HepG2 (cell line): ENCODE data around the gene NEIL1. TPM values are rescaled to one million over a fixed set of nuclear protein-coding genes. Genes with fewer than 3 reads are reported as not detected.

Source experiments
- AGO1 ChIP-seq: fragments of 200-400 bp; formaldehyde crosslinking; IDR thresholded peaks from 2 replicates; pipeline ENCODE4 v1.6.1; 2017; ENCODE audit warnings: mild to moderate bottlenecking, low read depth, low read length, moderate library complexity; ENCODE audit not compliant: poor library complexity, severe bottlenecking
- E2F2 ChIP-seq: sonication (generic); formaldehyde crosslinking; IDR thresholded peaks from 2 replicates; pipeline ENCODE4 v1.4.0; 2020; ENCODE audit warnings: missing genetic modification reagents, borderline replicate concordance
- ELF4 ChIP-seq: sonication (generic); formaldehyde crosslinking; IDR thresholded peaks from 2 replicates; pipeline ENCODE4 v1.5.0; 2020; ENCODE audit warnings: missing genetic modification reagents, mild to moderate bottlenecking, moderate library complexity, borderline replicate concordance
- ISL2 ChIP-seq: sonication (generic); formaldehyde crosslinking; IDR thresholded peaks from 2 replicates; pipeline ENCODE4 v1.5.0; 2020; ENCODE audit warnings: missing genetic modification reagents
- JDP2 ChIP-seq: sonication (generic); formaldehyde crosslinking; IDR thresholded peaks from 2 replicates; pipeline ENCODE4 v1.8.1; 2022; ENCODE audit warnings: missing genetic modification reagents, borderline replicate concordance
- SOX5 ChIP-seq: IDR thresholded peaks from 2 replicates; pipeline ENCODE4 v1.6.1; 2016; ENCODE audit warnings: borderline replicate concordance
- ZFP36L2 ChIP-seq: sonication (generic); formaldehyde crosslinking; IDR thresholded peaks from 2 replicates; pipeline ENCODE4 v1.4.0; 2020; ENCODE audit warnings: missing genetic modification reagents
- ZNF207 ChIP-seq: fragments of 450-650 bp; IDR thresholded peaks from 2 replicates; pipeline ENCODE4 v1.6.1; 2016; ENCODE audit warnings: antibody characterized with exemption, borderline replicate concordance
- ZNF235 ChIP-seq: sonication (generic); formaldehyde crosslinking; IDR thresholded peaks from 2 replicates; pipeline ENCODE4 v1.8.1; 2023; ENCODE audit warnings: mild to moderate bottlenecking, missing genetic modification reagents, borderline replicate concordance
- ZNF333 ChIP-seq: sonication (generic); formaldehyde crosslinking; IDR thresholded peaks from 2 replicates; pipeline ENCODE4 v1.4.0; 2020; ENCODE audit warnings: mild to moderate bottlenecking, missing genetic modification reagents, borderline replicate concordance
- ZNF569 ChIP-seq: sonication (generic); formaldehyde crosslinking; IDR thresholded peaks from 2 replicates; pipeline ENCODE4 v1.5.0; 2020; ENCODE audit warnings: mild to moderate bottlenecking, missing genetic modification reagents, moderate library complexity, borderline replicate concordance
- ZNF574 ChIP-seq: sonication (generic); formaldehyde crosslinking; IDR thresholded peaks from 2 replicates; pipeline ENCODE4 v1.4.0; 2020; ENCODE audit warnings: missing genetic modification reagents
- ZNF660 ChIP-seq: sonication (generic); formaldehyde crosslinking; IDR thresholded peaks from 2 replicates; pipeline ENCODE4 v1.5.1; 2020; ENCODE audit warnings: mild to moderate bottlenecking, low read depth, missing genetic modification reagents, borderline replicate concordance
- ZNF670 ChIP-seq: sonication (generic); formaldehyde crosslinking; IDR thresholded peaks from 2 replicates; pipeline ENCODE4 v1.8.0; 2022; ENCODE audit warnings: mild to moderate bottlenecking, missing genetic modification reagents, borderline replicate concordance
- polyA plus RNA-seq, 8 experiments: library from polyadenylated mRNA; depleted of rRNA in 3 of 8; stranded (reverse) in 7 of 8; unstranded in 1 of 8; fragments of >200 nt; fragmentation: Illumina TruSeq in 4 of 8; extraction: Trizol in 4 of 8; gene quantifications; 2 replicates each; pipeline versions ENCODE4 v1.2.1 to v1.2.3, GENCODE V29; 2011 to 2016; ENCODE audit warnings: low read depth in 4 of 8, missing spikeins in 1 of 8, mixed read lengths in 1 of 8; ENCODE audit not compliant: insufficient read depth in 1 of 8
- total RNA-seq, 5 experiments: library from RNA; depleted of rRNA; stranded (reverse); fragments of >200 nt; fragmentation: Illumina TruSeq; extraction: Trizol; gene quantifications; 2 replicates each; pipeline ENCODE4 v1.2.3, GENCODE V29; 2016; ENCODE audit warnings: low read depth in 1 of 5
- TF ChIP-seq, protein P1 (sequence below), 2 experiments: fragments of 450-650 bp in 1 of 2; sonication (generic) in 1 of 2; formaldehyde crosslinking; IDR thresholded peaks; 2 replicates each; pipeline versions ENCODE4 v1.5.0 to v1.8.0; 2020 to 2022; ENCODE audit warnings: mild to moderate bottlenecking in 1 of 2, missing genetic modification reagents in 1 of 2
- TF ChIP-seq, protein P2 (sequence below): sonication (generic); formaldehyde crosslinking; IDR thresholded peaks from 2 replicates; pipeline ENCODE4 v1.4.0; 2020; ENCODE audit warnings: missing genetic modification reagents
- TF ChIP-seq, protein P3 (sequence below): sonication (generic); formaldehyde crosslinking; IDR thresholded peaks from 2 replicates; pipeline ENCODE4 v1.5.0; 2020; ENCODE audit warnings: mild to moderate bottlenecking, missing genetic modification reagents, borderline replicate concordance

Gene NEIL1
- total and polyA plus RNA-seq, 2 of the 13 experiments (the other 11 are each of a cell fraction or from before 2014, with no cell fraction given), result 10.4 to 15.5 TPM

DNA sequence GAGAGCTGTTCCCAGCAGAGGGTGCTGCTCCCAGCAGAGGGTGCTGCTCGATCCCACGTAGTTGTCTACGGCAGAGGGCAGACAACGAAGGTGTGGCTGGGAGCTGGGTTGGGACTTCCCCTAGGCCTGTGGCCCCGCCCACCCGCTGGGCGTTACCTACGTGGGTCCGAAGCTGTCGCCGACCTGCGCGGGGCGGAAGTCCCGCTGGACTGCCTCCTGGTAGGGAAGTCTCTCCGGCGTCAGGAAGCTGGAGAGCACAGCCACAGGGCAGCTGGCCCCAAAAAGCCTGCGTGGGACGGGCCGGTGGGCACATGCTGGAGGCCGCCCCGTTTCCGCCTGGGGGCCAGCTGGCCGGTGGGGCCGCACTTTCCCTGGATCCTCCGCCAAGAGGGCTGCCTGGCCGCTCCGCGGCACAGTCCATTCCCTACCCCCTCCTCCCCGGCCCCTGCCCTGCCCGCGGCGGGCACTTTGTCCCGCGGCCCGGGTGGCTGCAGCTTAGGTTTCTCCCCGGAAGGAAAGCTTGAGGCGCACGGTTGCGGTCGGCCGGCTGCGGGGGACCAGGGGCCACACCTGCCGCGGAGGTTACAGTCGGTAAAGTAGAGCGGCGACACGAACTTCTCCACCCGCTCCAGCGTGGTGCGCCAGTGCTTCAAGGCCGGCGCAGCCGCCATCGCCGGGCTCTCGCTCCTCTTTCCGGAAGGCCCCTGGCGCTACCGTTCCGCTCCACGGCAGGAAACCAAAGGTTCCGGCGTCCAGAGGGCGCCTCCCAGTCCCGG lies 21.3 kb downstream of the NEIL1 start, which contains the start of gene MAN2C1 (continued):
- TF ChIP-seq, protein P1, sequence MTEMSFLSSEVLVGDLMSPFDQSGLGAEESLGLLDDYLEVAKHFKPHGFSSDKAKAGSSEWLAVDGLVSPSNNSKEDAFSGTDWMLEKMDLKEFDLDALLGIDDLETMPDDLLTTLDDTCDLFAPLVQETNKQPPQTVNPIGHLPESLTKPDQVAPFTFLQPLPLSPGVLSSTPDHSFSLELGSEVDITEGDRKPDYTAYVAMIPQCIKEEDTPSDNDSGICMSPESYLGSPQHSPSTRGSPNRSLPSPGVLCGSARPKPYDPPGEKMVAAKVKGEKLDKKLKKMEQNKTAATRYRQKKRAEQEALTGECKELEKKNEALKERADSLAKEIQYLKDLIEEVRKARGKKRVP (CRISPR knock-in tag; IDR thresholded peaks at IDR 0.05), result no peak; a peak in 2 of 4 replicates
- TF ChIP-seq ZNF670 (CRISPR knock-in tag), result peak; percentile 74; the same call in 1 of the 2 replicates
- TF ChIP-seq, protein P2, sequence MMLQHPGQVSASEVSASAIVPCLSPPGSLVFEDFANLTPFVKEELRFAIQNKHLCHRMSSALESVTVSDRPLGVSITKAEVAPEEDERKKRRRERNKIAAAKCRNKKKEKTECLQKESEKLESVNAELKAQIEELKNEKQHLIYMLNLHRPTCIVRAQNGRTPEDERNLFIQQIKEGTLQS (CRISPR knock-in tag), result no peak
- no peak; the same call in 1 of the 2 replicates for TF ChIP-seq E2F2
- TF ChIP-seq ZNF207, result no peak
- TF ChIP-seq ISL2, result peak; percentile 72
- TF ChIP-seq ZNF574 (CRISPR knock-in tag), result peak; percentile 93
- TF ChIP-seq ZNF235 (CRISPR knock-in tag), result no peak
- TF ChIP-seq ZFP36L2, result 0 out of 2 replicates have a peak, but pooled peaks have one; percentile 68
- TF ChIP-seq ZNF660, result no peak
- TF ChIP-seq ELF4, result peak; percentile 59; the same call in 1 of the 2 replicates
- no peak for TF ChIP-seq ZNF569 (CRISPR knock-in tag)
- TF ChIP-seq JDP2 (CRISPR knock-in tag), result no peak
- no peak; the same call in 1 of the 2 replicates for TF ChIP-seq ZNF333
- peak; percentile 58; the same call in 1 of the 2 replicates for TF ChIP-seq SOX5 (CRISPR knock-in tag)
- peak; percentile 90 for TF ChIP-seq AGO1
- TF ChIP-seq, protein P3, sequence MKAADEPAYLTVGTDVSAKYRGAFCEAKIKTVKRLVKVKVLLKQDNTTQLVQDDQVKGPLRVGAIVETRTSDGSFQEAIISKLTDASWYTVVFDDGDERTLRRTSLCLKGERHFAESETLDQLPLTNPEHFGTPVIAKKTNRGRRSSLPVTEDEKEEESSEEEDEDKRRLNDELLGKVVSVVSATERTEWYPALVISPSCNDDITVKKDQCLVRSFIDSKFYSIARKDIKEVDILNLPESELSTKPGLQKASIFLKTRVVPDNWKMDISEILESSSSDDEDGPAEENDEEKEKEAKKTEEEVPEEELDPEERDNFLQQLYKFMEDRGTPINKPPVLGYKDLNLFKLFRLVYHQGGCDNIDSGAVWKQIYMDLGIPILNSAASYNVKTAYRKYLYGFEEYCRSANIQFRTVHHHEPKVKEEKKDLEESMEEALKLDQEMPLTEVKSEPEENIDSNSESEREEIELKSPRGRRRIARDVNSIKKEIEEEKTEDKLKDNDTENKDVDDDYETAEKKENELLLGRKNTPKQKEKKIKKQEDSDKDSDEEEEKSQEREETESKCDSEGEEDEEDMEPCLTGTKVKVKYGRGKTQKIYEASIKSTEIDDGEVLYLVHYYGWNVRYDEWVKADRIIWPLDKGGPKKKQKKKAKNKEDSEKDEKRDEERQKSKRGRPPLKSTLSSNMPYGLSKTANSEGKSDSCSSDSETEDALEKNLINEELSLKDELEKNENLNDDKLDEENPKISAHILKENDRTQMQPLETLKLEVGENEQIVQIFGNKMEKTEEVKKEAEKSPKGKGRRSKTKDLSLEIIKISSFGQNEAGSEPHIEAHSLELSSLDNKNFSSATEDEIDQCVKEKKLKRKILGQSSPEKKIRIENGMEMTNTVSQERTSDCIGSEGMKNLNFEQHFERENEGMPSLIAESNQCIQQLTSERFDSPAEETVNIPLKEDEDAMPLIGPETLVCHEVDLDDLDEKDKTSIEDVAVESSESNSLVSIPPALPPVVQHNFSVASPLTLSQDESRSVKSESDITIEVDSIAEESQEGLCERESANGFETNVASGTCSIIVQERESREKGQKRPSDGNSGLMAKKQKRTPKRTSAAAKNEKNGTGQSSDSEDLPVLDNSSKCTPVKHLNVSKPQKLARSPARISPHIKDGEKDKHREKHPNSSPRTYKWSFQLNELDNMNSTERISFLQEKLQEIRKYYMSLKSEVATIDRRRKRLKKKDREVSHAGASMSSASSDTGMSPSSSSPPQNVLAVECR (CRISPR knock-in tag), result peak; percentile 88
